Ureter (tissue), 1 donor: ENCODE data around the gene EMID1. TPM values are rescaled to one million over a fixed set of nuclear protein-coding genes. Genes with fewer than 3 reads are reported as not detected.

ENCODE experiments used
- DNase-seq: peaks from one replicate; pipeline ENCODE4 v3.0.0-alpha.2; 2020; ENCODE audit warnings: low spot score
- total RNA-seq: library from RNA; stranded (reverse); gene quantifications from one replicate; pipeline ENCODE4 v1.2.4, GENCODE V29; 2023
- donor health status: DM: yes; HTN: yes; CAD: no.

Gene EMID1
- total RNA-seq, 1 donor from 2014 or later = 2.4 TPM

GRCh38 chr22:29288837-29289236, 83.1 kb downstream of the EMID1 start:
- no peak for DNase-seq

- no peak for DNase-seq
Observed at GRCh38 chr22:29290061-29290460, 84.4 kb downstream of the EMID1 start.

- no peak for DNase-seq
Observed at GRCh38 chr22:29291215-29291614, 85.5 kb downstream of the EMID1 start.

- no peak for DNase-seq
Observed at GRCh38 chr22:29292379-29292778, 86.7 kb downstream of the EMID1 start.

- no peak for DNase-seq
Observed at GRCh38 chr22:29298641-29299040, 92.9 kb downstream of the EMID1 start.

- no peak for DNase-seq
Observed at GRCh38 chr22:29299136-29299900, 93.6 kb downstream of the EMID1 start.

- DNase-seq = no peak
Observed at GRCh38 chr22:29300467-29300806, 94.7 kb downstream of the EMID1 start.

GRCh38 chr22:29300807-29301601, 95.3 kb downstream of the EMID1 start:
- DNase-seq = no peak

- no peak for DNase-seq
Observed at GRCh38 chr22:29301716-29302401, 96.2 kb downstream of the EMID1 start.

GRCh38 chr22:29302402-29302680, 96.6 kb downstream of the EMID1 start:
- DNase-seq = no peak

- DNase-seq = no peak
Observed at GRCh38 chr22:29302681-29303465, 97.2 kb downstream of the EMID1 start.

- no peak for DNase-seq
Observed at GRCh38 chr22:29305836-29306174, 100.1 kb downstream of the EMID1 start.

GRCh38 chr22:29306175-29306834, 100.6 kb downstream of the EMID1 start, which contains the start of gene GAS2L1:
Gene GAS2L1, plus strand, starts transcription at chr22:29306650. Its CDS starts 1,456 bp downstream, at chr22:29308106.
- DNase-seq = peak; percentile 88

GRCh38 chr22:29306835-29307595, 101.3 kb downstream of the EMID1 start:
- peak; percentile 74 for DNase-seq

- no peak for DNase-seq
Observed at GRCh38 chr22:29307596-29308147, 102.0 kb downstream of the EMID1 start.

GRCh38 chr22:29308148-29308790, 102.6 kb downstream of the EMID1 start:
- no peak for DNase-seq

GRCh38 chr22:29308791-29309262, 103.1 kb downstream of the EMID1 start:
- no peak for DNase-seq
